NCI-H2029 (cell line): ENCODE results near the gene SEC24B.
"Not testable (repeated sequence)": the region's sequence is repeated elsewhere in the genome, so short reads cannot be mapped to it uniquely, and the experiment has no call there.

Experiments
- DNase-seq: peaks from one replicate; lab custom pipeline; 2025; lab: John Stamatoyannopoulos, UW

The SEC24B gene

GRCh38 chr4:109578846-109579245 lies 145.2 kb downstream of the SEC24B start:
- no peak for DNase-seq

GRCh38 chr4:109579997-109580396 lies 146.4 kb downstream of the SEC24B start:
- DNase-seq, result not testable (repeated sequence)

GRCh38 chr4:109588176-109588575 lies 154.6 kb downstream of the SEC24B start:
- no peak for DNase-seq

- DNase-seq, result no peak
These were observed 155.5 kb downstream of the SEC24B start for GRCh38 chr4:109589119-109589518.

GRCh38 chr4:109589605-109590004 lies 156.0 kb downstream of the SEC24B start:
- DNase-seq, result no peak
